NCI-H446 treated with DMSO at 0.1 percent for 48 hours (cell line): Measurements from ENCODE around the gene STXBP4.

ENCODE experiments used
- DNase-seq: peaks from one replicate; lab custom pipeline; 2025; lab: John Stamatoyannopoulos, UW

Gene STXBP4

GRCh38 chr17:55122114-55122513 lies 153.5 kb downstream of the STXBP4 start:
- no peak for DNase-seq

DNA sequence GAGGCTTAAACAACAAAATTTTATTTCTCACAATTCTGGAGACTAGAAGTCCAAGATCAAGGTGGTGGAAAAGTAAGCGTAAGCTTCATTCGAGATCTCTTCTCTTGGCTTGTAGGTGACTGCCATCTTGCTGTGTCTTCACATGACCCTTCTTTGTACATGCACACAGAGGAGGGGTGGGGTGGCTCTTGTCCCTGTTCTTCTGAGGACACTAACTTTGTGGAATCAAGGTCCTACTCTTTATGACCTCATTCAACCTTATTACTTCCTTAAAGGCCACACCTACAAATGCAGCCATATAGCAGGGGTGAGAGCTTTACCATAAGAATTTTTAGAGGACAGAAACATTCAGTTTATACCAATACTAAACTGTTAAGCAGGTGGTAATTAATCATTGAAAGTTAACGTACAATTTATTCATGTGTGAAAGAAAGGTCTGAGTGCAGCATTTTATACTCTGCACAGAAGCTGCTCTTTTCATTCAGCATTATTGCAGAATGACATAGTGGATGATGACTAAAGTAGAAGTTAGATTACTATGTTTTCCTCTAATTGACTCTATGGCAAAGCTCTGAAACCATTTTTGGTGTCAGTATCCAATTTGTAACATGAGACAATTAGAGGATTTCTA lies 156.3 kb downstream of the STXBP4 start:
- DNase-seq, result no peak

- DNase-seq, result no peak
Measured at GRCh38 chr17:55133583-55133982, 165.0 kb downstream of the STXBP4 start.

- DNase-seq, result no peak
Measured at GRCh38 chr17:55134486-55135157, 166.1 kb downstream of the STXBP4 start.

DNA sequence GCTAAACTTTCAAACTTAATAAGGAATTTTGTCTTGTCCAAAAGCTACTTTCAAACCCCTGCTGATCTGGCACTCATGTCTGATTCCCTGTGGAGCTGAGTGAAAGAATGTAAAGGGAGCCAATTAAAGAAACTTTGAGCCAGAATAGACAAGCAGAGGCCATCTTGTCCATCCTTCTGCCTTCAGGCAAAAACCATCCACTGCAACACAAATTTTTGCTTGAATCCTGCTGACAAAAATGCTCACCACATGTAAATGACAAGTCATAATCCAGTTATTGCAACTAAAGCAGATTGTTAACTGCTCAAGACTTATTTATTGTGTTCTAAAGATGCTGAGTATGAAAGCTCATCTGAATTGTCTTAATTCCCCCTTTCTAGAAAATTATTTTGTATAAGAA lies 172.2 kb downstream of the STXBP4 start:
- DNase-seq, result no peak

- no peak for DNase-seq
Measured at GRCh38 chr17:55144518-55144917, 176.0 kb downstream of the STXBP4 start.

DNA sequence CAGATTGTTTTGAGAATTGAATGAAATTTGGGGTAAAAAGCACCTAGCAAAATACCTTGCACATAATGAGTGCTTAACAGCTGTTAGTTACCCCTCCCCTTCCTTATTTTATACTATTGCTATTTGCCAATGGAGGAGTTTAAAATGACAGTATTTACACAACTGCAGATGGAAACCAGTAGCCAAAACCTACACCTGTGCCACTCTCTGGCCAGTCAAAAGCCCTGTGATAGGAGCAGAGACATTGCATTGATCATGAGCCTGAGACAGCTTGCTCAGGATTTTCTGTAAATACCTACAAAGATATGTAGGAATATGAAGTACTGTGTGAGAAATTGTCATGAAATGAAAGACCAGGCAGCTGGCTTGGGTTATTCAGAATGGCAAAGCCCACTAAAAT lies 180.9 kb downstream of the STXBP4 start:
- no peak for DNase-seq

DNA sequence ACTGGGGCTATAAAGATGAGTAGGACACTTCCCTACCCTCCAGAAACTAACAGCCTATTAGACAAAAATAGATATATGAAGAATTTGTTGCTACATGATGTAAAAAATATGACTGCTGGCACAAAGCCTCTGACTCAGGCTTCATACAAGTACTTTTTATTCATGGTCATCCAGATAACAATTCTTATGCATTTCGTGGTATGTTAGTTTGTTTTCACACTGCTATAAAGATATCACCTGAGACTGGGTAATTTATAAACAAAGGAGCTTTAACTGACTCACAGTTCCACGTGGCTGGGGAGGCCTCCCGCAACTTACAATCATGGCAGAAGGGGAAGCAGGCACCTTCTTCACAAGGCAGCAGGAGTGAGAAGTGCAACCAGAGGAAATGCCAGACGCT lies 183.7 kb downstream of the STXBP4 start:
- no peak for DNase-seq

- DNase-seq, result no peak
Measured at GRCh38 chr17:55154101-55154500, 185.5 kb downstream of the STXBP4 start.

- DNase-seq, result no peak
Measured at GRCh38 chr17:55155856-55156560, 187.4 kb downstream of the STXBP4 start.

GRCh38 chr17:55157165-55157564 lies 188.6 kb downstream of the STXBP4 start:
- no peak for DNase-seq

GRCh38 chr17:55158439-55158838 lies 189.9 kb downstream of the STXBP4 start:
- DNase-seq, result no peak

DNA sequence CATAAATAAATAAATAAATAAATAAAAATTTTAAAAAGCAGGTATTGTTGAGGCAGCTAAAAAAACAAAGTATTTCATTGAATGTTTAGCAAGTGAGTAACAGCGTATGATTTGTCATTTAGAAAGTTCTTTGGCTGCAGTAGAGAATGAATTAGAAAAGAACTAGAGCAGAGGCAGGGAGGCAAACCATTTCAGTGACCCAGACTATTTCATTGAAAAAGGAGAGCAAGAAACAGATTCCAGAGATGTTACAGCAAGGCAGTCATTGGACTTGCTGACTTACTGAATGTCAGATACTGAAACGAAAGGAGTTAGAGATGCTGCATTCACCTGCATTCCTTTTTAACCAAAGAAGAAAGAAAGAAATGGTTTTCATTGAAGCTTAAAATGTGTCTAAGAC lies 190.7 kb downstream of the STXBP4 start:
- DNase-seq, result no peak

- DNase-seq, result no peak
Measured at GRCh38 chr17:55160501-55160900, 191.9 kb downstream of the STXBP4 start.

DNA sequence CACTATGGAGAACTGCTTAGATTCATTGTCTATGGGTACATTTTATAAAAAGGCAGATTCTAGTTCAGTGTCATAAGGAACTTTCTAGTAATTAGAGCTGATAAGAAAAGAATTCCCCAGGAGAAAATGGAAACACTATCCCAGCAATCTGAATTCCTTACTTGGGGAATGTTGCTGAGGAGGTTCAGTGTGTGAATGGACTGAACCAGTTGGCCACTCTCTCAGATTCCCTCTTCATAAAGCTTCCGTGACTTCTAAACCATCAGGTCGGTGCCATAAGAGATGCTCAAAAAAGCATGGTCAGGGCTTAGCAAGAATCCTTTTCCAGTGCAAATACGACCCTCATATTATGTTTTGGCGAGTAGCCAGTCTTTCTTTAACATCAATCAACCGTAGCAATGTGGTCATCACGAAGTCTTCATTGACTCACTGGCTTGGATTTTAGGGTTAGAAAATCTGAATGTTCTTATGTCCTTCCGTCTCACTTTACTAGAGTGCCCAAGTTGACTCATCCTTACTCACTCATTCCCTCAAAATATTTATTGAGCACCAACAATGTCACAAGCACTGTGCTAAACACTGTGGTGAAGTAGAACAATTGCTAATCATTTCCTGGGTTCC lies 193.5 kb downstream of the STXBP4 start:
- no peak for DNase-seq

DNA sequence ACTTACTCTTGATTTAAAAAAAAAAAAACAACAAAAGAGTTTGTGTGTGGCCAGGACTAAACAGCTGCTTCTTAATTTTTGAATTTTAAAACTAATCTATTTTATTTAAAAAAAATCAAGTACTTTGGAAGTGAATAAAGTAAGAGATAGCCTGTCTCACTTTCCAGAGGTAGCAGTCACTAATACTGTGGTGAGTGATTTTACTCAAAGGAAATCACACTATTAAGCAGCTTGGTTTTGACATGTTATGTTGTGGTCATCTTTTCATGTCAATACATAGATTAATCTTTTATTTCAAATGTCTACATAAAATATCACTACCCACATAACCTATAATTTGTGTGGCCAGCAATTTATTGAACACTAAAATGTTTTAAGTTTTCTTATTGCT lies 194.0 kb downstream of the STXBP4 start:
- DNase-seq, result no peak

- no peak for DNase-seq
Measured at GRCh38 chr17:55163408-55163807, 194.8 kb downstream of the STXBP4 start.

DNA sequence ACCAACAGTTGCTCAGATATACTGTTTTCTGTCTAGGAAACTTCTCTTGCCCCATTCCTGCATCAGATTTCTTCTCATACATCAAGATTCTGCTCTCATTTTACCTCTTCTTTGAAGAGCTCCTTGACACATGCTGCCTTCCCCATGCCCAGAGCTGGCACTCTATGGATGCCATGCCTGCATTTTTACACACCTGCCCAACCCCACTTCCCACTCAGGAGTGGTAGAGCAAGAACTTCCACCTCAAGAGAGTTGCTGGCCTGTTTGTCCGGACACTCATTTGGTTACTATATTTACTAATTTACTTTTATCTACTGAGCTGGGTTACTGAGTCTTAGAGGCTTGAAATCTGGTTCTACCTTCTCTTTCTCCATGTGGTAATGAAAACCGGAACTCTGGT lies 197.9 kb downstream of the STXBP4 start:
- no peak for DNase-seq

GRCh38 chr17:55167024-55167725 lies 198.6 kb downstream of the STXBP4 start:
- no peak for DNase-seq

DNA sequence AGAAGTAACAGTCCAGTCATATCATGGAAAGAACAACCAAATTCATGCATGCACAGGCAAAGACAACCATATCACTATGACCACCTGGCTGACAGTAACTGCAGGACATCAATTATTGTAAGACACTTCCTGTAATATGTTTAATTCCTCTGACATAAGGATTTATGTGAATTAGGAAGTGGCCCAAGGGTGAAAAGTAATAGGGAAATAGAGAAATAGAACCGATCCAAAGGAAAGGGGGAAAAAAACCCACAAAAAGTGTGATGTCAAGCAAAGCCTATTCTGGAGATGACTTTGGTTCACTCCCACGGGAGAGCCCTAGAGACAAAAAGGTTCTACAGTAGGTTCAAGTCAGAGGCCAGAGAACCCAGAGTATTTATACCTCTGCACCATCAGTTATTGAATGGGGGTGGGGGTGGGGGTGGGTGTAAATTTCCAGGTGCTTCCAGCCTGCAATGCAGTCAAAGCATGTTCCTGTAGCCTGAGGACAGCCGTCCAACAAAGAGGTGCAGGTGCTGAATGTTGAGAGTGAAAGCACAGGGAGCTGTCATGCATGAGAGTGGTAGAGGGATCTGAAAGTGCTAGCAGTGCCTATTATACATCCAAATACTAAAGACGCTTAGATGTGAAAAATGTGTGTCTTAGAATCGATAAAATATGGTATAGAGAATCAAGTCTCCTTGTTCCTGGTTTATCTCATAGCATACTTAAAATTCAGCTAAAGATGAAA lies 200.6 kb downstream of the STXBP4 start:
- DNase-seq, result no peak

GRCh38 chr17:55171634-55172328 lies 203.2 kb downstream of the STXBP4 start:
- DNase-seq, result no peak
